Measurements from ENCODE around the gene PDE3A. TPM values are rescaled to one million over a fixed set of nuclear protein-coding genes. Genes with fewer than 3 reads are reported as not detected.

Gene PDE3A
- total RNA-seq, 1 experiment from 2014 or later: 19.9 TPM

DNA sequence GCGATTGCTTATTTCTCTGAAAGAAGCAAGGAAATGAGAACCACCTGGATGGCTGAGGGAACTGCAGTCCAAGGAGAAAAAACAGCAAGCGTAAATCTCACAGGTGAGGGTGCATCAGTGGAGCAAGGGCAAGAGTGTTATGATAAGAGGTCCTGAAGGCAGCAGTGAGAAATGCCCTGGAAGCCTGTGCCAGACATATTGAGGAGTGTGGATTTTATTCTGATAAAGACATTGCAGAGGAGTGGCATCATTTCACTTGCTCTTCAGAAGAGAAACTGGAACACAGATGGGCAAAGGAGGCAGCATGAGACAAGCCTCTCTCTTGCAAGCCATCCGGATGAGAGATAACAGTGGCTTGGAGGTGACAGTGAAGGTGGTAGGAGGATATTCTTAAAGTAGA, 78.5 kb downstream of the PDE3A start:
- TF ChIP-seq, protein P1, sequence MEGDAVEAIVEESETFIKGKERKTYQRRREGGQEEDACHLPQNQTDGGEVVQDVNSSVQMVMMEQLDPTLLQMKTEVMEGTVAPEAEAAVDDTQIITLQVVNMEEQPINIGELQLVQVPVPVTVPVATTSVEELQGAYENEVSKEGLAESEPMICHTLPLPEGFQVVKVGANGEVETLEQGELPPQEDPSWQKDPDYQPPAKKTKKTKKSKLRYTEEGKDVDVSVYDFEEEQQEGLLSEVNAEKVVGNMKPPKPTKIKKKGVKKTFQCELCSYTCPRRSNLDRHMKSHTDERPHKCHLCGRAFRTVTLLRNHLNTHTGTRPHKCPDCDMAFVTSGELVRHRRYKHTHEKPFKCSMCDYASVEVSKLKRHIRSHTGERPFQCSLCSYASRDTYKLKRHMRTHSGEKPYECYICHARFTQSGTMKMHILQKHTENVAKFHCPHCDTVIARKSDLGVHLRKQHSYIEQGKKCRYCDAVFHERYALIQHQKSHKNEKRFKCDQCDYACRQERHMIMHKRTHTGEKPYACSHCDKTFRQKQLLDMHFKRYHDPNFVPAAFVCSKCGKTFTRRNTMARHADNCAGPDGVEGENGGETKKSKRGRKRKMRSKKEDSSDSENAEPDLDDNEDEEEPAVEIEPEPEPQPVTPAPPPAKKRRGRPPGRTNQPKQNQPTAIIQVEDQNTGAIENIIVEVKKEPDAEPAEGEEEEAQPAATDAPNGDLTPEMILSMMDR (IDR thresholded peaks at IDR 0.05; ENCODE audit: unreplicated experiment): no peak
- no TSS peak for BruUV-seq (replicated peaks)
- intact Hi-C loops (cut with micrococcal nuclease; ENCODE audit: unreplicated experiment): no loop called here
- CTCF ChIA-PET: no interaction called here
- H3K4me3 Mint-ChIP-seq (ENCODE audit: low read depth, unreplicated experiment): no peak overlapping the region
- no peaks in the 10 kb centered on the region for H3K9me3 Mint-ChIP-seq (ENCODE audit: low read depth, unreplicated experiment)
- no peaks in the 10 kb centered on the region for H3K27me3 Mint-ChIP-seq (ENCODE audit: unreplicated experiment)
- no peak for DNase-seq
- no peak overlapping the region for H3K27ac Mint-ChIP-seq (ENCODE audit: unreplicated experiment)
- peaks cover 13% of the 10 kb centered on the region for H3K4me1 Mint-ChIP-seq (ENCODE audit: low read depth, unreplicated experiment)
- no peaks in the 10 kb centered on the region for H3K36me3 Mint-ChIP-seq (ENCODE audit: insufficient read depth, unreplicated experiment)

- DNase-seq: no peak
- TF ChIP-seq, protein P1 (IDR thresholded peaks at IDR 0.05; ENCODE audit: unreplicated experiment): no peak
- Mint-ChIP-seq H3K27me3 (ENCODE audit: unreplicated experiment) (no peaks in the 10 kb centered on the region), H3K4me1 (ENCODE audit: low read depth, unreplicated experiment) (peaks cover 19% of the 10 kb centered on the region), H3K27ac (ENCODE audit: unreplicated experiment) (no peak overlapping the region), H3K9me3 (ENCODE audit: low read depth, unreplicated experiment) (no peaks in the 10 kb centered on the region), H3K36me3 (ENCODE audit: insufficient read depth, unreplicated experiment) (no peaks in the 10 kb centered on the region), H3K4me3 (ENCODE audit: low read depth, unreplicated experiment) (no peak overlapping the region)
- CTCF ChIA-PET: no interaction called here
- no TSS peak for BruUV-seq (replicated peaks)
- intact Hi-C loops (cut with micrococcal nuclease; ENCODE audit: unreplicated experiment): no loop called here
These were observed 80.4 kb downstream of the PDE3A start for GRCh38 chr12:20448781-20449180.

- CTCF ChIA-PET: no interaction called here
- Mint-ChIP-seq H3K27ac (ENCODE audit: unreplicated experiment) (no peak overlapping the region), H3K4me3 (ENCODE audit: low read depth, unreplicated experiment) (no peak overlapping the region), H3K36me3 (ENCODE audit: insufficient read depth, unreplicated experiment) (no peaks in the 10 kb centered on the region), H3K9me3 (ENCODE audit: low read depth, unreplicated experiment) (no peaks in the 10 kb centered on the region), H3K27me3 (ENCODE audit: unreplicated experiment) (no peaks in the 10 kb centered on the region), H3K4me1 (ENCODE audit: low read depth, unreplicated experiment) (peaks cover 11% of the 10 kb centered on the region)
- no peak for DNase-seq
- no TSS peak for BruUV-seq (replicated peaks)
- TF ChIP-seq, protein P1 (IDR thresholded peaks at IDR 0.05; ENCODE audit: unreplicated experiment): no peak
- intact Hi-C loops (cut with micrococcal nuclease; ENCODE audit: unreplicated experiment): no loop called here
These were observed 82.3 kb downstream of the PDE3A start for GRCh38 chr12:20450591-20451180.

- H3K9me3 Mint-ChIP-seq (ENCODE audit: low read depth, unreplicated experiment): no peaks in the 10 kb centered on the region
- no peaks in the 10 kb centered on the region for H3K36me3 Mint-ChIP-seq (ENCODE audit: insufficient read depth, unreplicated experiment)
- BruUV-seq (replicated peaks): no TSS peak
- intact Hi-C loops (cut with micrococcal nuclease; ENCODE audit: unreplicated experiment): no loop called here
- DNase-seq: no peak
- H3K27me3 Mint-ChIP-seq (ENCODE audit: unreplicated experiment): no peaks in the 10 kb centered on the region
- no peak overlapping the region for H3K4me3 Mint-ChIP-seq (ENCODE audit: low read depth, unreplicated experiment)
- TF ChIP-seq, protein P1 (IDR thresholded peaks at IDR 0.05; ENCODE audit: unreplicated experiment): no peak
- H3K4me1 Mint-ChIP-seq (ENCODE audit: low read depth, unreplicated experiment): peaks cover 11% of the 10 kb centered on the region
- H3K27ac Mint-ChIP-seq (ENCODE audit: unreplicated experiment): no peak overlapping the region
- CTCF ChIA-PET: no interaction called here
These were observed 83.4 kb downstream of the PDE3A start for GRCh38 chr12:20451761-20452160.
